NOMO-1 treated with DMSO at 0.1 percent for 48 hours (cell line): ENCODE data around the gene KMT5C.
A peak's percentile ranks its signal among the peaks of the same experiment; 100 is the strongest.

Source experiments
- DNase-seq: peaks from one replicate; lab custom pipeline; 2025; ENCODE audit not compliant: unreplicated experiment; lab: John Stamatoyannopoulos, UW

KMT5C gene

DNA sequence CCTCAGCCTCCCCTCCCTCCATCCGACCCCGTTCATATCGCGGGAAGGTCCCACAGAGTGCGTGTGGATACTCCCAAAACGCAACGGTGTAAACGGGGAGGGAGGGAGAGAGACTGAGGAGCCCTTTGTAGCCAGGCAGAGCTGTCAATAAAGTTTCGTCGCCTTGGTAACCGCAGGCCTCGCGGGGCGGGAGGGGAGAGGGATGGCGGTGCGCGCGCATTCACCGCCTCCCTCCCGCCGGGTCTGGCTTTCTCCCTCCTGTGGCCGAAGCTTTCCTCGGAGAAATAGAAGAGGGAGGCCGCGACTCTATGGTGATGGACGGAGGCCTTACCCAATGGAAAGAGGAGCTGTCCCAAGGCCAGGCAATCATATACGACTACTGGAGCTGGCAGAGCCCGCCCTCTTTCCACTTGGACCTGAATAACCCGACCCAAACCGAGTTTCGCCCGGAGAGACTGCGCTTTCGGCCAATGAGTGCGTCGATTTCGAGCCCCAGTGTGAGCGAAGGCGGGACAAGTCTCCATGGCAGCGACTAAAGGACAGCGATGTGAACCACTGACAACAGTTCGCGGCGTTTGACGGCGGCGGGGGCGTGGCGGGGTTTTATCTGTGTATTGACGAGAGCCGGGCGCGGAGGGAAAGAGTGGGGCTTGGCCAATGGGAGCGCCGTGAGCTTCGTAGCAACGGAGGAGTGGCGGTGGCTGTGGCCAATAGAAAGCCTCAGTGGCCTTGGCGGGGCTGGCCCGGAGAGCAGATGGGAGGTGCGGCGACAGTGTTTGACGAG lies at the start of gene KMT5C:
Gene KMT5C, plus strand, starts transcription at position 772 of the 784 bp plus-strand sequence. CDS start 2,061 bp downstream, outside the sequence.
- DNase-seq, result peak; percentile 100

DNA sequence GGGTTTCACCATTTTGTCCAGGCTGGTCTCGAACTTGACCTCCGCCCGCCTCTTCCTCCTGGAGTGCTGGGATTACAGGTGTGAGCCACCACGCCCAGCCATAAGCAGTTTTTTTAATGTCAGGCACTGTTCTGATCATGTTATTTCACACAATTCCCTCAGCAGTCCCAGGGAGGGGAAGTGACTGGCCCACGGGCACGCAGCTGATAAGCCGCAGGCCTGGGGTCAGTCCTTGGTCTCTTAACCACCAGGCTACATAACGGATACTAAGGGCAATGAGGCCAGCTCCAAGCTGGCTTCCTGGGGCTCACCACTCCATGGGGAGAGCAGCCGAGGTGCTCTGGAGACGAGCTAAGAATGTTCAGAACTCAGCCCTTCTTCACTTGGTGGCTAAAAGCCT lies 42.4 kb upstream of the KMT5C start:
- DNase-seq, result no peak

- no peak for DNase-seq
Measured at GRCh38 chr19:55299991-55300390, 39.7 kb upstream of the KMT5C start.

DNA sequence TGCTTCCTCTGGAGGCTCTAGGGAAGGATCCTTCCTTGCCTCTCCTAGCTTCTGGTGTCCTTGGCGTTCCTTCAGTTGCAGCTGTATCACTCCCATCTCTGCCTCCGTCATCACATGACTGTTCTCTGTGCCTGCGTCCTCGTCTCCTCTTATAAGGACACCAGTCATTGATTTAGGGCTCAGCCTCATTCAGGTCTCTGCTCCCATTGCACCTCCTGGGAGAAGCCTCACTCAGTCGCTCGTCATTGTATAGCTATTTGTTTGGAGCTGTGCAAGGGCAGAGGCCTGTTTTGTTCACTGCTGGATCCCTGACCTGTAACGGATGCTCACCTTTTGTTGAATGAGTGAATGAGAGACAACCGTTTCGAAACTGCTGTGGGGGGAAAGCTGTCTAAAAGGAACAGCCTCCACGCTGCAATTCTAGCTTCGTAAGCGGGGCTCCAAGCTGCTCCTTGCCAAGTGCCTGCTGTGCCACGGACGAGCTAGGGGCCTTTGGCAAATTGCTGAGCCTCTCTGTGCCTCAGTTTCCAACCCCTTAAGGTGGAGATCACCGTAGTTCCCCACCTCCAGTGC lies 38.7 kb upstream of the KMT5C start:
- no peak for DNase-seq

DNA sequence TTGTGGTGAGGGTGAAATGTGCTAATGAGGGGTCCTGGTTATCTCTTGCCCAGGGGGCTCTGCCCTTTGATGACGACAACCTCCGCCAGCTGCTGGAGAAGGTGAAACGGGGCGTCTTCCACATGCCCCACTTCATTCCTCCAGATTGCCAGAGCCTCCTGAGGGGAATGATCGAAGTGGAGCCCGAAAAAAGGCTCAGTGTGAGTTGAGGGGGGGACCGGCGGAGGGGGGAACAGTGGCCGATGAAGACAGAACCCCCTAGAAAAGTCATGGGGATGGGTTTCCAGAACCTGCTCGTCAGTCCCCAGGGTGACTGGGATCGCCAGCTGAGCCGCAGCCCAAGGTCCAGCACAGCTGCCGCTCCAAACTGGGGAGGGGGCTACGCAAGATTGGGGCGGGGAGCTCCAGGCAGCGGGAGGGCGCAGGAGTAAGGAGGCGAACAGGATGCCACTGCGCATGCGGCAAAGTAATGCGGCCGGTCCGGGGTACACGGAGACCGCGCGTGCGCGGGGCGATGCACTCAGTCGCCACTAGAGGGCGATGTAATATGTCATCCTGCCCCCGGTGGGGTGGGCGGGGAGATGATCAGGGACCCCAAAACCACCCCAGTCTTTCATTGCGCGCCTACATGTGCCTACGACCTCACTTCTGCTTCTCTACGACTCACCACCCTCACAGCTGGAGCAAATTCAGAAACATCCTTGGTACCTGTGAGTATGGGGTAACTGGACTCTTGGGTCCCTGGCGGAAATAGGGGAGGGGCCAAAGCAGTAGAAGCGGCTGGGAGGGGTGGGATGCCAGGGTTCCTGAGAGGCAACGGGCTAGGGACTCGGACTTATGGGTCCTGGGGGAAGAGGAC lies 38.0 kb upstream of the KMT5C start:
- DNase-seq, result peak; percentile 69

GRCh38 chr19:55302318-55302703 lies 37.4 kb upstream of the KMT5C start:
- no peak for DNase-seq

- DNase-seq, result no peak
Measured at GRCh38 chr19:55303477-55303876, 36.2 kb upstream of the KMT5C start.

- peak; percentile 33 for DNase-seq
Measured at GRCh38 chr19:55304279-55304978, 35.2 kb upstream of the KMT5C start.

DNA sequence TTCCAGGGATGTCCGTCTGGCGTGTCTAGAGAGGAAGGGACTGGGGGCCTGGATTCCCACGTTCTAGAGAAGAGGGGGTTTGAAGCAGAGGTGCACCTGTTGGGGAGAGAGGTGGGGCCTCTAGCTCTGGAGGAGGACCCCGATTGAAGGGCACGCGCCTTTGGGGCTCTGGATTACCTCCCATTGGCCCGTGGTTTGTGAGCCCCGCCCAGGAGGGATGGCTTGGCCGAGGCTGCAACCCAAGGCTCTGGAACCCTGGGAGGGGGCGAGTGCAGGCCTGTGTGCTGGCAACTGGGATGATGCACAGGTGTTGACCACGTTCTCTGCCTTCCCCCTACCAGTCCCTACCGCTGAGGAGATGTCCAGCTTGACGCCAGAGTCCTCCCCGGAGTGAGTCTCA lies 34.7 kb upstream of the KMT5C start:
- DNase-seq, result no peak

GRCh38 chr19:55305491-55305890 lies 34.2 kb upstream of the KMT5C start:
- peak; percentile 39 for DNase-seq

GRCh38 chr19:55305983-55306562 lies 33.6 kb upstream of the KMT5C start:
- DNase-seq, result no peak

- no peak for DNase-seq
Measured at GRCh38 chr19:55306712-55307111, 33.0 kb upstream of the KMT5C start.

GRCh38 chr19:55308281-55308680 lies 31.4 kb upstream of the KMT5C start:
- DNase-seq, result no peak

DNA sequence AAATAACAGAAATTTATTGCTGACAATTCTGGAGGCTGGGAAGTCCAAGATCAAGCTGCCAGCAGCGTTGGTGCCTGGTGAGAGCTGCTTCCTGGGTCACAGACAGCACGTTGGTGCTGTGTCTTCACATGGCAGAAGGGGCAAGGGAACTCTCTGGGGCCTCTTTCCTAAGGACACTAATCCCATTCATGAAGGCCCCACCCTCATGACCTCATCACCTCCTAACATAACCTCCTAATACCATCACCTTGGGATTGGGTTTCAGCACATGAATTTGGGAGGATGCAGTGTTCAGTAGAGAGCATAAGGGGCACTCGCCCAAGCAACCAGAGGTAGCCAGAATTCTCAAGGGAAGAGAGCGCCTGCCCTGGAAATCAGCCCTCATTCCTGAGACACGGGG lies 30.2 kb upstream of the KMT5C start:
- DNase-seq, result no peak

GRCh38 chr19:55310498-55310897 lies 29.2 kb upstream of the KMT5C start:
- no peak for DNase-seq

DNA sequence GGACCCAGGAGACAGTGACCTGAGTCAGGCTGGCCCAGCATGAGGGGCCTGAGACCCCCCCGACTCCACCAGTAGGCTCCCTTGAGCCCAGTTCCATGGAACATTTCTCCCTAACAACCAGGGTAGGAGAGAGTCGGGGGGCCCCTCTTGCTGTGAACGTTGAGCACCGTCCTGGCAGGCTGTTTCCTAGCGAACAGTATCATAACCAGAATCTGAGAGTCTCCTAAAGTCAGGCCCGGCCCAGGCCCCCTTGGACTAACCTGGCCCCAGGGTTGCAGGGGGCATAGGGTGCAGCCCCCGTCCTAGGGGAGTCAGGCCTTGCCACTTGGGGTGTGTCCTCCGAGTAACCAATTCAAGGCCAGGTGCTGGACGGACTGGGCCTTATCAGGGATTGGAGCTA lies 28.3 kb upstream of the KMT5C start:
- no peak for DNase-seq

DNA sequence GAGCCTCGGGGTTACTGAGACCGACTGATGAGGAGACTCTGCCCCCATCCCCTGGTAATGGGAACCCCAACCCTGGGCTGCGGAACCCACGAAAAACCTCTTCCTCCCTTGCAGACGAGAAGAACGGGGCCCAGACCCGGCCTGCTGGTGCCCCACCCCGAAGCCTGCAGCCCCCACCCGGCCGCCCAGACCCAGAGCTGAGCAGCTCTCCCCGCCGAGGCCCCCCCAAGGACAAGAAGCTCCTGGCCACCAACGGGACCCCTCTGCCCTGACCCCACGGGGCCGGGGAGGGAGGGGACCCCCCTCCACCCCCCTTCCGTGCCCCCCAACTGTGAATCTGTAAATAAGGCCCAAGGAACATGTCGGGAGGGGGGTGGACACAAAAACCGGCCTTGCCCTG lies 27.9 kb upstream of the KMT5C start:
- DNase-seq, result no peak

- no peak for DNase-seq
Measured at GRCh38 chr19:55312621-55313512, 26.8 kb upstream of the KMT5C start.

DNA sequence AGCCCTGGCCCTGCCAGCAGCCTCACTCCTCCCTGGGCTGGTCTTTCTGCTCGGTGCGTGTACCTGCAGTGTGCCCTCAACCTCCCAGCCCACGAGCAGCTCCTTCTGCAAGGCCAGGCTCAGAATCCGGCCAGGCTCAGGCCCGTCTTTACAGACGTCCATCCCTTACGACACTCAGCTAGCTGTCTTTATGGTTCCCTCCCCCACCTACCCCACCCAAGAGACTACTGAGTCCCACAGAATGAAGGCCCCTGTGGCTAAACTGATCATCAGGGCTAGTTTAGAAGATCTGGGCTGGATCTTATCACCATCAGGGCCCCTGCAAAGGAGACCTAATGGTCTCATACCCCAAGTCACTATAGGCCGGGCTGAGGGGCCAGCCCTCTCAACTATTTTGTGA lies 25.3 kb upstream of the KMT5C start:
- no peak for DNase-seq

GRCh38 chr19:55315956-55316525 lies 23.6 kb upstream of the KMT5C start:
- DNase-seq, result no peak
